ENCODE data around the gene OR2A12.

DNA sequence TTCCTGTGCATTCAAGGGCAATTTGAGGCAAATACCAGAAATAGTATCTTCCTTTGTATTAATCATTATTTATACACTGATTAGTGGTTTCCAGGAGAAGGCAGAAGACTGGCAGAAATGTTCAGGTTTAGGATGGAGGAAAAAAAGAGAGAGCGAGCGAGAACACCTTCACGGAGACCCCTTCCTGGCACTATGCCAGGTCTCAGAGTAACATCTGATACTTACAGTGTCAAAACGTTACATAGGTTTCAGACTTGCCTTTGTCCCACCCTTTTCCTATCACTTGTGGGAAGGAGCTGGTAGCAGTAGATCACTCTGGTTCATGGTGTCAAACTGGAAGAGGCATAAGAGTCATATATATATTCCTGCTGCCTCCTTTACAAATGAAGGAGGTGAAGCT, 652 bp downstream of the OR2A12 start:
- TF ChIP-seq EZH2 (IDR thresholded peaks at IDR 0.05), result no peak
- TF ChIP-seq POLR2AphosphoS5 (IDR thresholded peaks at IDR 0.05; ENCODE audit: borderline replicate concordance, low read depth, low read length), result no peak
- TF ChIP-seq FOXP2 (optimal IDR thresholded peaks at IDR 0.05; ENCODE audit: control extremely low read depth, extremely low read length, insufficient read depth), result no peak
